Thyroid gland (tissue), 4 donors: ENCODE results near the gene NECTIN1.

Experiments used
- CTCF ChIP-seq, 6 experiments: fragments of 200-600 bp in 3 of 6; fragments of 450-650 bp in 3 of 6; sonication (generic) in 3 of 6; IDR thresholded peaks; one replicate each; pipeline ENCODE4 v1.5.1; 2016 to 2019; ENCODE audit warnings: antibody characterized with exemption in 6 of 6, mild to moderate bottlenecking in 2 of 6, inconsistent platforms in 1 of 6, moderate library complexity in 1 of 6
- POLR2A ChIP-seq, 2 donors: fragments of 450-650 bp; IDR thresholded peaks; one replicate each; pipeline ENCODE4 v1.6.1; 2017; ENCODE audit warnings: antibody characterized with exemption in 2 of 2, mild to moderate bottlenecking in 2 of 2, moderate library complexity in 1 of 2

GRCh38 chr11:119591836-119592310, 137.1 kb downstream of the NECTIN1 start:
- TF ChIP-seq CTCF (IDR thresholded peaks at IDR 0.05) (no peak), POLR2A (IDR thresholded peaks at IDR 0.05) (no peak)
